T-helper 2 cell (primary cell): ENCODE measurements around the gene FAM124A.

ENCODE experiments used
- DNase-seq, 5 experiments: peaks; one replicate each; pipeline versions ENCODE4 v3.0.0 to v3.0.0-alpha.2; 2012 to 2022
- total RNA-seq, 2 donors: gene quantifications; one replicate each; lab custom pipeline; 2026; lab: John Stamatoyannopoulos, UW

FAM124A gene, protein sequence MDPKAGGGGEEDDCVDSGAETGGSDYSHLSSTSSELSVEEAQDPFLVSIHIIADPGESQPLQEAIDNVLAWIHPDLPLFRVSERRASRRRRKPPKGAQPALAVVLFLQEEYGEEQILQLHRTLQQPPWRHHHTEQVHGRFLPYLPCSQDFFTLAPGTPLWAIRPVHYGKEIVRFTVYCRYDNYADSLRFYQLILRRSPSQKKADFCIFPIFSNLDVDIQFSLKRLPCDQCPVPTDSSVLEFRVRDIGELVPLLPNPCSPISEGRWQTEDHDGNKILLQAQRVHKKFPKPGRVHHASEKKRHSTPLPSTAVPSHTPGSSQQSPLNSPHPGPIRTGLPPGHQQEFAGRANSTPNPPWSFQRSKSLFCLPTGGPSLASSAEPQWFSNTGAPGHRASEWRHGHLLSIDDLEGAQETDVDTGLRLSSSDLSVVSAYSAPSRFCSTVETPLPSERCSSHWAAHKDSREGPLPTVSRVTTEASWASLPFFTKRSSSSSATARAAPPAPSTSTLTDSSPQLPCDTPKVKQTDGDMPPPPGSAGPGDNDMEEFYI
- total RNA-seq: 0 to 0.20 reads per million in 2 donors

DNA sequence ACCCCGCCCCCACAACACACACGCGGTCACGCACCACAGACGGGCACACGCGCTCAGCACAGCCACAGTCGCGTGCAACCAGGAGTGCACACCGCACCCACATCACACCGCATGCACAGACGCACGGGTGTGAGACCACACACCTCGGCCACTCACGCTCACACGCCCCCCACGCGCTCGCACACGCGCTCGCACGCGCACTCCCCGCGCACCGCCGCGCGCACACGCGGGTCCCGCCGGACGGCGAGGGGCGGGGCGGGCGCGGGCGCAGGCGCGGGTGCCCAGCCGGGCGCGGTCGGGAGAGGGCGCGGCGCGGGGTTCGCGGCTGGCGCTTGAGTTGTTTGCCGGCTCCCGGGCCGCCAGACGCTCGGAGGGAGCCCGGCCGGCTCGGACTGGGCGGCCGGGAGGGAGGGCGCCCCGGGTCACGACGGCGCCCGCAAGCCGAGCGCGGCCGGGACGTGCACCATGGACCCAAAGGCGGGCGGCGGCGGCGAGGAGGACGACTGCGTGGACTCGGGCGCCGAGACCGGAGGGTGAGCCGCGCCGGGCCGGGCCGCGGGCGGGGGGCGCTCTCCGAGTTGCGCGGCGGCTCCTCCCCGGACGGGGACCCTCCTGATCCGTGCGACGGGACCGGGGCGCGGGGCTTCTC lies at the start of gene FAM124A:
Gene FAM124A (plus strand): TSS at position 362 of the 649 bp plus-strand sequence. CDS start 104 bp downstream, at position 466.
- peak in 2 of 5 experiments; percentile 7 to 63 for DNase-seq

DNA sequence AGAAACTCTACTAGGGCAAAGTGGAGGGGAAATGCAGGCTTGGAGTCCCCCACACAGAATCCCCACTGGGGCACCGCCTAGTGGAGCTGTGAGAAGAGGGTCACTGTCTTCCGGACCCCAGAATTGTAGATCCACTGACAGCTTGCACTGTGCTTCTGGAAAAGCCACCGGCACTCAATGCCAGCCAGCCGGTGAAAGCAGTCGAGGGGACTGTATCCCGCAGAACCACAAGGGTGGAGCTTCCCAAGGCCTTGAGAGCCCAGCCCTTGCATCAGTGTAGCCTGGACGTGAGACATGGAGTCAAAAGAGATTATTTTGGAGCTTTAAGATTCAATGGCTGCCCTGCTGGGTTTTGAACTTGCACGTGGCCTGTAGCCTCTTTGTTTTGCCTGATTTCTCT lies 47.2 kb upstream of the FAM124A start:
- no peak for DNase-seq

DNA sequence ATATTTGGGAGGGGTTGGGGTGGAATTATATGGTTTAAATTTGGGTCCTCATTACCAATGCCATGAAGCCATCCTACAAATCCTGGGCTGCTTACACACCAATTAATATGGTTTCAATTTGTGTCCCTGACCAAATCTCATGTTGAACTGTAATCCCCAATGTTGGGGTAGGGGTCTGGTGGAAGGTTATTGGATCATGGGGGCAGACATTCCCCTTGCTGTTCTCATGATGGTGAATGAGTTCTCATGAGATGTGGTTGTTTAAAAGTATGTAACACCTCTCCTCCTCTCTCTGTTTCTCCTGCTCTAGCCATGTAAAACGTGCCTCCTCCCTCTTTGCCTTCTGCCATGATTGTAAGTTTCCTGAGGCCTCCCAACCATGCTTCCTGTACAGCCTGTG lies 46.6 kb upstream of the FAM124A start:
- DNase-seq: no peak

DNA sequence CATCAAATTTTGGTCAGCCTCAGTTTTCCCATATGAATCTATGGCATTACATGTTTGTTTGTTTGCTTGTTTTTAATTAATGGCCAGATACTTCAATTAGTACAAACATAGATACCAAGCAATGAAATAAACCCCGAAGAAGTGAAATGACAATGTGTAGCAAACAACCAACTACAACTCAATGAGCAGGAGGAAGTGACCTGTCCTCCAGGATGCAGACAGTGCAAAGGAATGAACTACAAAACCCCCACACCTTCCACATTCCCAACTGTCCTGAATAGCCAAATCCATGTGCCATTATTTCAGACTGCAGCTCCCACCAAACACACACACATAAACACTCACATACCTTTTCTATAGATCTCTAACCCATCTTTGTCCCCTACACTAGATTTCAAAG lies 45.0 kb upstream of the FAM124A start:
- no peak for DNase-seq

DNA sequence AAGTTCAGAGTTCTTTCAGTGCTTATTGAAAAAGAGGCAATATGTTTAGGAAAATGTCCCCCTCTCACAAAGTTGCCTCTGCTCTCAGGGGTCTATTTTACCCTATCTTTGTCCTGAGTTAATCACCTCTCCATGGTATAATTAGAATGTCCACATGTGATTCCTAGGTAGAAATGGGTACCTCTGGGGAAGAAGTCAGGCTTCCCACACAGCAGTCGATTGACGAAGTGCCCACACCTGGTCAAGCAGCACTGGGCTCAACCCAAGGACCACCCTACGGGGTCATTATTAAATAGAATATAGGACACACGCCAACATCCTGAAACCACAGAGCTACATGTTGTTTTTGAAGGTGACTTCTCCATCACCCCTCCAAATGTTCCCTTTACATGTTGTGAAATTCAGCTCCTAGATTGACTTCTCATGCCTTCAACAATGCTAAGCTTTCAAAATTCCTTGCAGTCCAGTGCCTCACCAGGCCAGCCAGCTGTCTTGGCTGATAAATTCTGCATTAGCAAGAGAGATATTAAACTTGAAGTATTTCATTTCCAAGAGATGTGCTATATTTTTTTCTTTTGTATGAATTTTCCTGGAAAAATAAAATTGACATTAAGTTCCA lies 43.6 kb upstream of the FAM124A start:
- DNase-seq: no peak

DNA sequence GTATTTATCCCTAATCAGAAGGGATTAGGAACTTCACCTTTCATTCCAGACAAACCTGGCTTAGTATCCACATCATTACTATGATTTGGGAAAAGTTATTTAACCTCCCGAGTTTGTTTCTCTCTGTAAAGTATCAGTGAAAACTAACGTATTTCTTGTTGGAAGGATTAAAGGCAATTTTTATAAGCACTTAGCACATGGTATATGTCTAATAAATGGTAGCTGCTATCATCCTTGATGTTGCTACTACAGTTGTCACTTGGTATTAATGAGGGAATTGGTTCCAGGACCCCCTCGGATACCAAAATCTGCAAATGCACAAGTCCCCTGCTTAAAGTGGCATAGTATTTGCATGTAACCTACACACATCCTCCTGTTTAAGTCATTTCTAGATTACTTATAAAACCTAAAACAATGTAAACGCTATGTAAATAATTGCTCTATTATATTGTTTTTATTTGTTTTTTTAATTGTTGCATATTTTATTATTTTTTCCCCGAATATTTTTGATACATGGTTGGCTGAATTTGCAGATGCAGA lies 42.7 kb upstream of the FAM124A start:
- no peak for DNase-seq

DNA sequence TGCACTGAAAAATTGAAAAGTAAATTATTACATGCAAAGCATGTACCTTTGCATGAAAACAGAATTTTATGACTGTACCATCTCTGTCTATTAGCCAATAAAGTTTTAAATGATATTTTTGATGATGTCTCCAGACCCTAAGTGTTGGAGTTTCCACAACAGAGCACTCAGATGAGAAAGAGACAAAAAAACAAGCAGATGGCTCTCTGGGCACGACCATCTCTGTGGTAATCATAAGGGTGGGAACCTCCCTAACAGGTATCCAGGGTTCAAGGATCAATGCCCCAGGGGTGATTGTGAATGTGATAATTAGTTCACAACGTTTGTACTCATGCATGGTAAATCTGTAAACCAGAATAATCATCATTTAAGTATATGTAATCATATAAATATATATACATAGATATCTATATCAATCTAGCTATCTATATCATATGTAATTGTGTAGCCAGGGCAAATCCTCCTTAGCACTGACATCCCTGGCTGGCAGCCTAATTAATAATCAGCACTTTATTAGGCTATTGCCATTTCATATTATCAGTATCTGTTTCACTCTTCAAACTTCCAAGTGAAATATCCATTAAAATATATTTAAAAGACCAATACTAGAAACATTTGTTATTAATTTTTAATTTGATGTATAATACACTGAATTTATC lies 41.2 kb upstream of the FAM124A start:
- DNase-seq: no peak

DNA sequence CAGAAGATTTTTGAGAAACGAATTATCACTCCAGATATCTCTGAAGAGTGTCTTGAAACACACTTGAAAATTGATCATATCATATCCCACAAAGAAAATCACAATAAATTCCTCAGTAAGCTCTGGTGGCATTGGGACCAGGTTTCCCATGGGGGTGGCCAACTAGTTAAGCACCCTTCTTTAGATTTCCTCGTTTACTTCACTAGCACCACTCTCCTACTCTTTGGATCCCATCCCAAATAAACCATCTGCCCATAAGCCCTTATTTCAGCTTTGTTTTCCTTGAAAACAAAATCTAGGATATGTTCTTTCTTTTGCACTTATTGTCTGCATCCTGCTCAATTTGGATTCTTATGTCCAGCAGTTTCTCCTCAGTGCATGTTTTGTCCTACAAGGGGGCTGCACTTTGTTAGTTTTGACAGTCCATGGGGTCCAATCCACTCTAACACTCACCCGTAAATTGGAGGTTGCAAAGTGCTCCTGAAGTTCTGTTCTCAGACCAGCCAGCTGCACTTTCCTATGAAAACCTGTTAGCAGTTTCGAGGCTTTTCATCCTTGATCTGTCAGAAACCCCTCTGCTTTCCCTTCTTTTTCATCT lies 40.3 kb upstream of the FAM124A start:
- no peak for DNase-seq

DNA sequence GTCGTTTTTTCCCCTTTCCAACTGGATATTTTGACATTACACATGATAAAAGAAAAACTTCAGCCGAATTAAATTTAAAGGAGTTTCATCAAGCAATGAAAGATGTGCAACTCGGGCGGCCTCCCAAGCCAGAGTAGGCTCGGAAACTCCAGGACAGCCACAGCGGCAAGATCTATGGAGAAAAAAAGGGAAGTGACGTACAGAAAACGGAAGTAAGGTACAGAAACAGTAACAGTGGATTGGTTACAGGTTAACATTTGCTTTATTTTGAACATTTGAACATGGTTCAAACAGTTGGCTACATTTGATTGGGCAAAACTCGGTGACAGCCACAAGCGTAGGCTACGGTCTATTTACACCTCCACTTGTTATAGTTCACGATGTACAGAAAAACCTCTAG lies 30.5 kb upstream of the FAM124A start:
- no peak for DNase-seq

DNA sequence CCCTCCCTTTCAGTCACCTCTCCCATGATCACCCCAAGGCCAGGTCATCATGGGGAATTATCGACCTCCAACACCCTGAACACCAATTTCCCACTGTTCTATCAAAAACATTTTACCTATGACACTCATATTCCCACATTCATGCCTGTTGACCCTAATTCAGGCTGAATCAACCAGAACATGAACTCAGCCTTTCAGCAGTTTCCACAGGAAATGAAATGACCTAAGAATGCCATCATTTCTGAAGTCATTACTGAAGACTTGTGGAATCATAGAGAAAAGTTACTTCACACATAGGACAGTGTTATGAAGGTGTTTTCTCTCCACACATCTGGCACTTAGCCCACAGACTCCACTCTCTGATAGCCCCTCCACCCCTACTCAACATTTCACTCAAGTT lies 29.9 kb upstream of the FAM124A start:
- DNase-seq: no peak

DNA sequence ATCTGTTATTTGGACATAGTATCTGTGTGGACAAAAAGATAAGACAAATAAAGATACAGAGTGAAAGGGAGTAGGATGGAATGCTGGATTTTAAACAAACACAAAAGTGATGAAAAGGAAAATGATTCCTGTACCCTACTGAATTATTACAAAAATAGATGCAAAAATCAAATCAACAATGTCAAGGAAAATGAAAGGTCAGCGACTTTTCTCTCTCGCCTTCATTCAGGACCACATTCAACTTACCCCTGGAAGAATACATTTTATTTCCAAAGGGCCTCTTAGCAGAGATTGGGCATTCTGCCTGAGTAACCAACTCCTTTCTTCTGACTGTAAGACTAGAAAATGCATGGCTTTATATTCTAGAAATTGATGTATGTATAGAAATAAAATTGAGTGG lies 28.8 kb upstream of the FAM124A start:
- no peak for DNase-seq

DNA sequence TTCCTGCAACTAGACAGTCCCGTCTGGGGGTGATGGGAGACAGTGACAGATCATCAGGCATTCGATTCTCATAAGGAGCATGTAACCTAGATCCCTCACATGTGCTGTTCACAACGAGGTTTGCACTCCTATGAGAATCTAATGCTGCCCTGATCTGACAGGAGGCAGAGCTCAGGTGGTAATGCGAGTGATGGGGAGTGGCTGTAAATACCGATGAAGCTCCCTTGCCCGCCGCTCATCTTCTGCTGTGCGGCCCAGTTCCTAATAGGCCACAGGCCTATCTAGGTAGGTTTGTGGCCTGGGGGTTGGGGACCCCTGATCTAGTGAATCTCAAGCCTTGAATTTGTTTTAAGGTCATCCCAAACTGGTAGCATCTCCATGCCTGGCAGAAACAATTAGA lies 27.3 kb upstream of the FAM124A start:
- no peak for DNase-seq

DNA sequence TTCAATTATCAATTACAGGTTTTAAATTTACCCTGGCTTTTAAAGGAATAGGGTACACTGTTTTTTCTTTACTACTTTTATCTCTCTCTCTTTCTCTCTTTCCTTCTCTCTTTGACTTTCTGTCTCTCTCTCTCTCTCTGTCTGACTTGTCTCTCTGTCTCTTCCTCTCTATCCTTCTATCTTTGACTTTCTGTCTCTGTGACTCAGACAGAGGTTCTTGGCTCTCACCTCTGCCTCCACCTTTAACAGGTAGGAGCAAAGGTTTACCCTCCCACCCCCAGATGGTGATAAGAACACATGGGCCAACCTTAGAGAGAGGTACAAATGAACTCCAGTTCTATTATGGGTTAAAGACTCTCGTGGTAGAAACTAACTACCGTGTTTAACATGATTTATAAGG lies 20.3 kb upstream of the FAM124A start:
- no peak for DNase-seq

DNA sequence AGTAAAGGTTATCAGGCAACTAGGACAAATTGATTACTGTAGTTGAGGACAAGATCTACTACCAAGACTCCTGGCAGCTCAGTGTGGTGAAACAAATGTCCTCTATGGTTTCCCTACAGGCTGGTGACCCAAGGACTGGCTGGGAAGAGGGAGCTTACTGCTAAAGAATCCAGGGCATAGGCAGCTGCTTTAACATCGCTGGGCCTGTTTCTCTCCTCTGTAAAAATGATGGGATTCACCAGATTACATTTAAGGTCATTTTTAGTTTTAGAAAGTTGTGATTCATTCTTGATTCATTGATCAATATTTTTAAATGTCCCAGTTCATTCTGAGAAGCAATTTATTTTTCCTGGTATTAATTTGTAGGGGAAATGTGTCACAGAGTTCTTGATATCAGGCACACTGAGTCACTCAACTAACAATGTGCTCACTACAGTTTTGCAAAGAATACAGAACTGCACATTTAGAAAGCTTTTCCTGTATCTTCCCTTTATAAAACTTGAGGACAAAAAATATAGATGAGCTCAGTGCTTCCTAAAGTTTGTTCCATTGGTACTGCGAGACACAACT lies 19.6 kb upstream of the FAM124A start:
- no peak for DNase-seq

DNA sequence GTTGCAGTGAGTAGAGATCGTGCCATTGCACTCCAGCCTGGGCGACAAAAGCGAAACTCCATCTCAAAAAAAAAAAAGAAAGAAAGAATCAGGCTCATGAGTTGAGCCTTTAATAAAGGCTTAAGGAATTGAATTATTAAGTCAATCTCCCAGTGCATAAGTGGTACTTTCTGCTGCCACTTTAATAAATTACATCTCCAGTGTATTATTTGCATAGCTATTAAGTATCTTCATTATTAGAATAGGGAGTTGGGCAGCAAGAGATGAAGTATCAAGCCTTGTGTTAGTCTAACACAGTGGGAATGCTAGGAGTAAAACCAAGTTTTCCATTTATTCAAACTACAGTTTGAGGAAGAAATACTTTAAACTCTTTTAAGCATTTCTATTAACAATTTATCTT lies 15.6 kb upstream of the FAM124A start:
- no peak for DNase-seq

DNA sequence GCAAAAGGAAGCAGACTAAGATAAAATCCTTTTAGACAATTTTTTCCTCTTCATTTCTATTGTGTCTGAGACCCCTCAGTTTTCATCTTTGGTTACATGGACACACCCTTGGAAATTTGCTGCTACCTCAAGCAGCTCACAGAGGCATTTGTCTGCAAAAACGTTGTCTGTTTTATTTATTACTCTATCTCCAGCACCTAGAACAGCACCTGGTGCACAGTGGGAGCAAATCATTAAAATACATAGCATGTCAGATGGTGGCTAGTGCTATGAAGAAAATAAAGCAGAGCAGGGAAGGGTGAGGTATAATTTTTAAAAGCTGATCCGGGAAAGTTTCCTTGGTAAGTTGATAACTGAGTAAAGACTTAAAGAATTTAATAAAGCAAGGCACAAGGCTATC lies 14.3 kb upstream of the FAM124A start:
- DNase-seq: no peak

DNA sequence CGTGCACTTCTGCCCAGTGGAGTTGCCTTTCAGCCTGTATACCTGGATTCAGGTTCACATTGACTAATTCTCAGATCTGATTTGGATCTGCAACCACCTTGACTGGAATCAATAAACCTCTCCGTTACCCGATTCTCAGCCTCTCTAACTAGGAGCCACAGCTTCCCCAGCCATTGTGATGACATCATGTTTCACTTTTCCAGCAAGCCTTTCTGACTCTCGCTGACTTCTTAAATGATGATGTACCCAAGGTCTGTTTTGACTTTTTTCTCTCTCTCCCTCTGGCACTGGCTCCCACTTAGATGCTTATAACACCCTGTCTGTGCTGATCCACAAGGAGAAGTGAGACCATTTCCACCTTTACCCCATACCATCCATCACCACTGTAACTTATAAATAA lies 13.5 kb upstream of the FAM124A start:
- DNase-seq: no peak

DNA sequence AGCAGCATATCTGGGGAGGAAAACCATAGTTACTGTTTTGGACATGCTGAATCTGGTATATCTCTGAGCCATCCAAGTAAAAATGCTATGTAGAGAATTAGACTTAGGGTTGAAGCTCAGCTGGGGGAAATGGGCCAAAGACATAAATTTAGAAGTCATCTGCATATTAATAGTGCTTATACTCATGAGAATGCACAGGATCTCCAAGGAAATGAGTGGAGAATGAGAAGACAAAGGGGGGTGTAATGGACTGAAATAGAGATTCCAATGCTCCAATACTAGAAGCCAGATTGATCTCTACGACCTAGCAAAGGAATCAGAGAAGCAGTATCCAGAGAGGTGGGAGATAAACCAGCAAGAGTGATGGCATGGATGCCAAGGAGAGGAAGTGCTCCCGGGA lies 10.3 kb upstream of the FAM124A start:
- no peak for DNase-seq

DNA sequence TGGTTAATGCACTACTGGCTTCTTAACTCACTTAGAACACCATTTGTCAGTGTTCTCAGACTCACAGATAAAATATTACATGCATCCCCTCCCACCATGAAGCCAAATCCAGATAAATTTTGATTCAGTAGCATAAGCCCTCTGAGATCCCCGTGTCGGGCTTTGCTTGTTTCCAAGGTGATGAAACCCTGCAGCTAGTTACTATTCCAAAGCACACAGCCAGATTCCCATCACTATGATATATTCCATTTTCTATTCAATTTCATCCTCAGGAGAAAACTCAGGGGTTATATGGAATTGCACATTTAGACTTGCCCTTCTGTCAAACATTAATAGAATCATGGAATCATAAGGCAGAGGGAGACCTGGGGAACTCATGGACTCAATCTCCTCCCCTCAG lies 9.4 kb upstream of the FAM124A start:
- DNase-seq: no peak

DNA sequence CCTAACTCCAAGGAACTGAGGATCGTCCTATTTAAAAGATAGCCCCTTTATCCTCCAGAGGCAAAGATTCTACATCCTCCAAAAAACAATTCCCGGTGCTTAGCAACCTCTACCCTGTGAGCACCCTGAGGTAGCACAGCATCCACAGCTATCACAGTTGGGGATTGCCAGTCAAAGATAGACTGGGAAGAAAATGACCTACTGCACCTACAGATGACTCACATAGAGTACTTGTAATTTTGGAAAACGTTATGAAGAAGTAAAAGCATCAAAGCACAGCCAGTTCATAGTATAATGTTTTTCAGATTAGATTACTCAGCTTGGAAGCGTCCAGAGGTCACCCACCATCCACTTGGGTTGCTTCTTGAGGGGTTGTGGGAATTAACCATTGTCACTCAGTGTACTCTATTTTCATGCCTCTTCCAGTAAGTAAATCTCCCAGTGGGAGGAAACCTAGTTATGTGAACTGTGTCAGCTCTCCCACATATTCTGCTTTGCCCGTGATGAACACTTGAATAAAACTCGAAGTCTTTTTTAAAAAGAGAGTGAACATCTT lies 8.9 kb upstream of the FAM124A start:
- DNase-seq: no peak

DNA sequence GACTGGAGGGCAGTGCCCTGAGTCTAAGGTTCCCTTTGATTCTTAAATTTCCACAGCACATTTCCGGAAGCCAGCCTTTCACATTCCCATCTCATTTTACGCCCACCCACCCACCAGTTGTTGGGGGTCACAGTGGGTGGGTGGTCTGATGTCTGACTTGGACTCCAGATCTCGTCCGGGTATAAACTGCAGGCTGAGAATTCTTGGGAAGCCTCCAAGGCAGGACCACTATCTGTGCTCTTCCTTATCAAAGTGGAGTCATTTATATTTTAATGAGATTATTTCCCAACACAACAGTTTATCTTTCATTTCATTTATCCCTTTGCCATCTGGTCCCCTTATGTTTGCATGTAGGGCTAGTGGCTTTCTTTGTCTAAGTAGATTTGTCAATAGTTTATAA lies 3.6 kb upstream of the FAM124A start:
- DNase-seq: no peak

DNA sequence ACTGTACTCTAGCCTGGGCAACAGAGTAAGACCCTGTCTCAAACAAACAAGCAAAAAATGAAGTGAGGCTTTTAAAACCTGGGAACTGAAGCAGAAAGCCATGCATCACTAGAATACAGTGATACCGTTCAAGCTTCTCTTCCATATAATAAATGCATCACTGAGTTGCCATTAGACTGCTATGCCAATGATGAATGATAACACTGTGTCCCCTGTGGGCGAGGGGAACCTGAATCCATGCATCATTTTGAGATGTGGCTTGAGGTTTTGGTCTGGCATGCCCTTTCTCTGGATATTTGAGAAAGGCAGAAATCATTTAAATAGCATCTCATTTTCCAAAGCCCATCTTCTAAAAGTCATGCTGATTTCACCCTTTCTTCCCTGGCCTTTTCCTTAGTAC lies 1.5 kb upstream of the FAM124A start:
- DNase-seq: no peak
